Tibial artery (tissue), 4 donors: ENCODE results near the gene DNAJC30.
A peak's percentile ranks its signal among the peaks of the same experiment; 100 is the strongest.

Experiments
- DNase-seq, 2 donors: peaks; one replicate each; pipeline ENCODE4 v3.0.0-alpha.2; 2019
- H3K27ac ChIP-seq, 2 donors: fragments of 200-600 bp; sonication (generic) in 1 of 2; 1 replicate in 1 of 2; 2 replicates in 1 of 2; pipeline ENCODE4 v1.5.1; 2018 to 2019; ENCODE audit warnings: mild to moderate bottlenecking in 1 of 2
- H3K27me3 ChIP-seq, 2 donors: fragments of 200-600 bp; sonication (generic) in 1 of 2; one replicate each; pipeline versions ENCODE4 v1.5.1 to v1.6.0; 2016 to 2019
- H3K36me3 ChIP-seq, 3 donors: fragments of 200-600 bp; sonication (generic) in 2 of 3; one replicate each; pipeline ENCODE4 v1.5.1; 2016 to 2019; ENCODE audit warnings: mild to moderate bottlenecking in 2 of 3
- H3K4me1 ChIP-seq, 4 donors: fragments of 200-600 bp; sonication (generic) in 2 of 4; 1 replicate in 3 of 4; 2 replicates in 1 of 4; pipeline ENCODE4 v1.5.1; 2016 to 2019
- H3K4me3 ChIP-seq, 2 donors: fragments of 200-600 bp; sonication (generic) in 1 of 2; 1 replicate in 1 of 2; 2 replicates in 1 of 2; pipeline ENCODE4 v1.5.1; 2018 to 2019; ENCODE audit warnings: mild to moderate bottlenecking in 2 of 2
- H3K9me3 ChIP-seq, 3 donors: fragments of 200-600 bp; sonication (generic) in 1 of 3; one replicate each; pipeline ENCODE4 v1.5.1; 2016 to 2019
- intact Hi-C: fragments of 100-400 bp; cut with DNase I; formaldehyde crosslinking; loops from one replicate; pipeline ENCODE4 v1.15.0; 2023; ENCODE audit warnings: low total_unique reads
- TF ChIP-seq, protein P1 (sequence below), 2 experiments: fragments of 200-600 bp in 1 of 2; fragments of 450-650 bp in 1 of 2; IDR thresholded peaks; one replicate each; pipeline ENCODE4 v1.5.1; 2017 to 2019; ENCODE audit warnings: antibody characterized with exemption in 2 of 2, mild to moderate bottlenecking in 1 of 2, moderate library complexity in 1 of 2

DNAJC30 gene

DNA sequence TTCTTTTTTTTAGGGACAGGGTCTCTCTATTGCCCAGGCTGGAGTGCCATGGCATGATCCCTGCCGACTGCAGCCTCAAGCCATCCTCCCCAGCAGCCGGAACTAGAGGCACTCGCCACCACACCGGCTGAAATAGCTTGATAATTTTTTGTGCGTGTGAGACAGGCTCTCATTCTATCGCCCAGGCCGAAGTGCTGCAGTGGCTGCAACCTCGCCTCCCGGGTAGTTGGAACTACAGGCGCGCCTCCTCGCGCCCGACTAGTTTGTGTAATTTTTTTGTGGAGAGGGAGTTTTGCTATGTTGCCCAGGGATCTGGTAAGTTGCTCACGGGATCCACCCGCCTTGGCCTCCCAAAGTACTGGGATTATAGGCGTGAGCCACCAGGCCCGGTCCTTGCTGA, 2.1 kb upstream of the DNAJC30 start:
- DNase-seq: no peak
- TF ChIP-seq, protein P1, sequence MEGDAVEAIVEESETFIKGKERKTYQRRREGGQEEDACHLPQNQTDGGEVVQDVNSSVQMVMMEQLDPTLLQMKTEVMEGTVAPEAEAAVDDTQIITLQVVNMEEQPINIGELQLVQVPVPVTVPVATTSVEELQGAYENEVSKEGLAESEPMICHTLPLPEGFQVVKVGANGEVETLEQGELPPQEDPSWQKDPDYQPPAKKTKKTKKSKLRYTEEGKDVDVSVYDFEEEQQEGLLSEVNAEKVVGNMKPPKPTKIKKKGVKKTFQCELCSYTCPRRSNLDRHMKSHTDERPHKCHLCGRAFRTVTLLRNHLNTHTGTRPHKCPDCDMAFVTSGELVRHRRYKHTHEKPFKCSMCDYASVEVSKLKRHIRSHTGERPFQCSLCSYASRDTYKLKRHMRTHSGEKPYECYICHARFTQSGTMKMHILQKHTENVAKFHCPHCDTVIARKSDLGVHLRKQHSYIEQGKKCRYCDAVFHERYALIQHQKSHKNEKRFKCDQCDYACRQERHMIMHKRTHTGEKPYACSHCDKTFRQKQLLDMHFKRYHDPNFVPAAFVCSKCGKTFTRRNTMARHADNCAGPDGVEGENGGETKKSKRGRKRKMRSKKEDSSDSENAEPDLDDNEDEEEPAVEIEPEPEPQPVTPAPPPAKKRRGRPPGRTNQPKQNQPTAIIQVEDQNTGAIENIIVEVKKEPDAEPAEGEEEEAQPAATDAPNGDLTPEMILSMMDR (IDR thresholded peaks at IDR 0.05): no peak
- intact Hi-C loops: no loop called here
- no peak overlapping the region for H3K4me3 ChIP-seq
- H3K9me3 ChIP-seq: no peaks in the 10 kb centered on the region
- H3K27me3 ChIP-seq: no peaks in the 10 kb centered on the region
- no peak overlapping the region for H3K27ac ChIP-seq
- H3K36me3 ChIP-seq: peaks cover 19 to 42% (median 21%) of the 10 kb centered on the region in 3 donors
- H3K4me1 ChIP-seq: peaks cover 0 to 37% (median 28%) of the 10 kb centered on the region in 4 donors

- Histone ChIP-seq H3K27ac (peak overlapping the region; percentile 81 to 93), H3K4me1 (peaks cover 0 to 37% (median 28%) of the 10 kb centered on the region in 4 donors), H3K4me3 (peak overlapping the region; percentile 87 to 98), H3K36me3 (peaks cover 14 to 37% (median 20%) of the 10 kb centered on the region in 3 donors), H3K27me3 (no peaks in the 10 kb centered on the region), H3K9me3 (no peaks in the 10 kb centered on the region)
- intact Hi-C loops: loop anchor here (5.0 kb wide), 1 partner anchor 38 kb away; no protein-coding TSS in a partner anchor
- TF ChIP-seq, protein P1 (IDR thresholded peaks at IDR 0.05): no peak
- no peak for DNase-seq
Measured at GRCh38 chr7:73683788-73684693, 788 bp upstream of the DNAJC30 start.

- intact Hi-C loops: loop anchor here (5.0 kb wide), 1 partner anchor 40 kb away; no protein-coding TSS in a partner anchor
- DNase-seq: no peak
- Histone ChIP-seq H3K27ac (peak overlapping the region; percentile 81 to 93), H3K9me3 (no peaks in the 10 kb centered on the region), H3K4me3 (peak overlapping the region; percentile 87 to 98), H3K4me1 (peaks cover 0 to 37% (median 28%) of the 10 kb centered on the region in 4 donors), H3K36me3 (peaks cover 14 to 37% (median 20%) of the 10 kb centered on the region in 3 donors), H3K27me3 (no peaks in the 10 kb centered on the region)
- TF ChIP-seq, protein P1 (IDR thresholded peaks at IDR 0.05): no peak
Measured at GRCh38 chr7:73682745-73683055, 553 bp downstream of the DNAJC30 start.

GRCh38 chr7:73681031-73681430, 2.2 kb downstream of the DNAJC30 start:
- Histone ChIP-seq H3K27ac (no peak overlapping the region), H3K4me1 (peaks cover 0 to 37% (median 28%) of the 10 kb centered on the region in 4 donors), H3K9me3 (no peaks in the 10 kb centered on the region), H3K36me3 (peaks cover 4 to 24% (median 17%) of the 10 kb centered on the region in 3 donors), H3K27me3 (no peaks in the 10 kb centered on the region), H3K4me3 (no peak overlapping the region)
- intact Hi-C loops: loop anchor here (5.0 kb wide), 1 partner anchor 41 kb away; no protein-coding TSS in a partner anchor
- TF ChIP-seq, protein P1 (IDR thresholded peaks at IDR 0.05): no peak
- no peak for DNase-seq

DNA sequence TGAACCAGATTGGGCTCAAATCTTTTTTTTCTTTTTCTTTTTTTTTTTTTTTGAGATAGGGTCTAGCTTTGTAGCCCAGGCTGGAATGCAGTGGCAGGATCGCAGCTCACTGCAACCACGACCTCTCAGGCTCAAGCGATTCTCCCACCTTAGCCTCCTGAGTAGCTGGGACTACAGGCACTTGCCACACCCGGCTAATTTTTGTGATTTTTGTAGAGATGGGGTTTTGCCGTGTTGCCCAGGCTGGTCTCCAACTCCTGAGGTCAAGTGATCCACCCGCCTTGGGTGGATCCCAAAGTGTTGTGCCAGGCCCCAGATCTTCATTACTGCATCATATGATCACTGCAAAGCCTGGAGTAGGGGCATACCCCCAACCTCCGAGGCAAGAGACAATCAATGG, 2.8 kb downstream of the DNAJC30 start:
- no peaks in the 10 kb centered on the region for H3K9me3 ChIP-seq
- H3K4me3 ChIP-seq: no peak overlapping the region
- H3K36me3 ChIP-seq: peaks cover 4 to 24% (median 17%) of the 10 kb centered on the region in 3 donors
- H3K27ac ChIP-seq: no peak overlapping the region
- peaks cover 0 to 37% (median 28%) of the 10 kb centered on the region in 4 donors for H3K4me1 ChIP-seq
- DNase-seq: no peak
- TF ChIP-seq, protein P1 (IDR thresholded peaks at IDR 0.05): no peak
- no peaks in the 10 kb centered on the region for H3K27me3 ChIP-seq
- intact Hi-C loops: loop anchor here (5.0 kb wide), 1 partner anchor 42 kb away; no protein-coding TSS in a partner anchor
